ENCODE results near the gene BABAM2. TPM values are rescaled to one million over a fixed set of nuclear protein-coding genes. Genes with fewer than 3 reads are reported as not detected.

Gene BABAM2
- total RNA-seq, 1 donor from 2014 or later: 33.9 TPM

DNA sequence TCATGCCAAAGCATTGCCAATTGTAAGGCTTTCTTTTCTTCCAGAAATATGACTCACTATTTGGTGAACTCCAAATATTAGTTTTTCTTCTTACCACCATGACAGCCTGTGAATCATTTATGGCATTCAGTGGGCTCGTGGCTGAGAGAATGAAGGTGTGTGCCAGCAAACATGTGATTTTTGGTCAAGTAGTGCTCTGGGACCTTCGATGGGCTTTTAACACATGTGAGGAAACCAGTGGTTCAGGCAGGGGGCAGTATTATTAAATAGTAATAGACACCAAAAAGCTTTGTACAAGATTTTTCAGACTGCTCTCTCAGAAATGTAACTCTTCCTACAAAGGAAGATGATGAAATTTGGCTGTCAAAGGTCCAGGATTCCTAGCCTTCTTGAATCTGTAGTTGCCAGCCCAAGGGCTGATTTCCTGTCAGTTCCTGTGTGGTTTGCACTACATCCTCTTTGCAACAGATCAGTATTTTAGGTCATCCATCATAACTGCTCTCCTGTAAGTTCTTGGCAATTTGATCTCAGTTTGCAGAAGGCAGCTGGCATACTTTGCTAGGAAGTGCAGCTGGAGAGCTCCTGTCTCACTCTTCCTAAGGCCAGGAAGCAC is 64.3 kb downstream of the BABAM2 start:
- Mint-ChIP-seq H3K27me3 (ENCODE audit: low read depth) (no peaks in the 10 kb centered on the region), H3K4me3 (ENCODE audit: unreplicated experiment) (no peak overlapping the region), H3K9me3 (ENCODE audit: low read depth) (peaks cover 9% of the 10 kb centered on the region), H3K36me3 (ENCODE audit: low read depth) (no peaks in the 10 kb centered on the region), H3K4me1 (ENCODE audit: low read depth) (peaks cover 46% of the 10 kb centered on the region), H3K27ac (ENCODE audit: unreplicated experiment) (peak overlapping the region; percentile 90)
- DNase-seq (ENCODE audit: low spot score): no peak
- TF ChIP-seq, protein P1, sequence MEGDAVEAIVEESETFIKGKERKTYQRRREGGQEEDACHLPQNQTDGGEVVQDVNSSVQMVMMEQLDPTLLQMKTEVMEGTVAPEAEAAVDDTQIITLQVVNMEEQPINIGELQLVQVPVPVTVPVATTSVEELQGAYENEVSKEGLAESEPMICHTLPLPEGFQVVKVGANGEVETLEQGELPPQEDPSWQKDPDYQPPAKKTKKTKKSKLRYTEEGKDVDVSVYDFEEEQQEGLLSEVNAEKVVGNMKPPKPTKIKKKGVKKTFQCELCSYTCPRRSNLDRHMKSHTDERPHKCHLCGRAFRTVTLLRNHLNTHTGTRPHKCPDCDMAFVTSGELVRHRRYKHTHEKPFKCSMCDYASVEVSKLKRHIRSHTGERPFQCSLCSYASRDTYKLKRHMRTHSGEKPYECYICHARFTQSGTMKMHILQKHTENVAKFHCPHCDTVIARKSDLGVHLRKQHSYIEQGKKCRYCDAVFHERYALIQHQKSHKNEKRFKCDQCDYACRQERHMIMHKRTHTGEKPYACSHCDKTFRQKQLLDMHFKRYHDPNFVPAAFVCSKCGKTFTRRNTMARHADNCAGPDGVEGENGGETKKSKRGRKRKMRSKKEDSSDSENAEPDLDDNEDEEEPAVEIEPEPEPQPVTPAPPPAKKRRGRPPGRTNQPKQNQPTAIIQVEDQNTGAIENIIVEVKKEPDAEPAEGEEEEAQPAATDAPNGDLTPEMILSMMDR (IDR thresholded peaks at IDR 0.05): peak; percentile 80

DNA sequence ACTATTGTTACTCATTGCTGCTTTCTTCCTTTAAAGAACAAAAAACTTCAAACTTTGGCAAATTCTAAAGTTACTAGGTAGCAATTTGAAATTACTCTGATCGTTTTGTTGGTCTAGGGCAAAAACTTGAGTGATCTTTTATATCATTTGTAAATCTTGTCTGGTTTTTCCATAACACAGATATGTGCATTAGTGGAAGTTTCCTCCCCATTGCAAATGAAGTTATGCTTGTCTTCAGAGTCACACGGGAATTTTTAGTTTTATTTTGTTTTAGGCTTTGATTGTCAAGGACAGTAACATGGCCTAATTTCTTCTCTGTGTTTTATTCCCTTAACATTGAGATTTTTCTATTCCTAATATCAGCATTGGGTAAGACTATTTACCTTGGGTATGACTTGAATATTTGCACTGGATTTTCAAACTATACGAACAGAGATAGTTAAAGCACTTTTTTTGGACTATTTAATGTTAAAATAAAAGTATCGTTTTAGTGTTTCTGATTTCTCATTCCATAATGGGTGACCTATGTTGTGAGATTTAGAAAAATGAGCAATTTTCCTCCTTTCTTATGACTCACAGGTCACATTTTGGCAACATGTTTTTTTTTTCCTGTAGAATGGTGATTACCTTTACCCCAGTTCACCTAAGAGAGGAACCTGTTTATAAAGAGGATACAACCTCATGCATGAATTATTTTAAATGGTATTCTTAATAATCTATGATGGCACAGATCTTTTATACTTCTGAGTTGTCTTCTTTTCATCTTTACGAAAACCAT is 65.0 kb downstream of the BABAM2 start:
- Mint-ChIP-seq H3K4me1 (ENCODE audit: low read depth) (peaks cover 53% of the 10 kb centered on the region), H3K27ac (ENCODE audit: unreplicated experiment) (peak overlapping the region; percentile 90), H3K27me3 (ENCODE audit: low read depth) (no peaks in the 10 kb centered on the region), H3K9me3 (ENCODE audit: low read depth) (peaks cover 9% of the 10 kb centered on the region), H3K4me3 (ENCODE audit: unreplicated experiment) (no peak overlapping the region), H3K36me3 (ENCODE audit: low read depth) (no peaks in the 10 kb centered on the region)
- DNase-seq (ENCODE audit: low spot score): no peak
- TF ChIP-seq, protein P1 (IDR thresholded peaks at IDR 0.05): no peak

DNA sequence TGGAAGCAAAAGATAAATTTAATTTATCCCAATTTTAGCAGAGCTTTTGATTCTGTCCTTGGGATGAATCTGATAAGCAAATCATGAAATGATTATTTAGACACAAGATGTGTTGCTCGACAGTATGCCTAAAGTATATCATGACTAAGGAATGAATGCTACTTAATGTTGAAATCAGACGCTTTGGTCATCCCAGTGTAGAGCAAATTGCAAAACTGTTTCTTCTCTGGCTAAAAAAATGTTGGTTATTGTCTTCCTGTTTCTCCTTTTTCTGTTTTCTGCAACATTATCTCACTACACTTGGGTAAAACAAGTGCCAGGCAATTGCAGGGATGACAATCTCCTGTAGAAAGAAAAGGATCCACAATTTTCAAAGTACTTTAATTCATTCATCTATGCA is 66.4 kb downstream of the BABAM2 start:
- no peaks in the 10 kb centered on the region for H3K27me3 Mint-ChIP-seq (ENCODE audit: low read depth)
- peaks cover 63% of the 10 kb centered on the region for H3K4me1 Mint-ChIP-seq (ENCODE audit: low read depth)
- TF ChIP-seq, protein P1 (IDR thresholded peaks at IDR 0.05): no peak
- H3K4me3 Mint-ChIP-seq (ENCODE audit: unreplicated experiment): no peak overlapping the region
- H3K9me3 Mint-ChIP-seq (ENCODE audit: low read depth): peaks cover 7% of the 10 kb centered on the region
- H3K27ac Mint-ChIP-seq (ENCODE audit: unreplicated experiment): no peak overlapping the region
- DNase-seq (ENCODE audit: low spot score): no peak
- no peaks in the 10 kb centered on the region for H3K36me3 Mint-ChIP-seq (ENCODE audit: low read depth)

DNA sequence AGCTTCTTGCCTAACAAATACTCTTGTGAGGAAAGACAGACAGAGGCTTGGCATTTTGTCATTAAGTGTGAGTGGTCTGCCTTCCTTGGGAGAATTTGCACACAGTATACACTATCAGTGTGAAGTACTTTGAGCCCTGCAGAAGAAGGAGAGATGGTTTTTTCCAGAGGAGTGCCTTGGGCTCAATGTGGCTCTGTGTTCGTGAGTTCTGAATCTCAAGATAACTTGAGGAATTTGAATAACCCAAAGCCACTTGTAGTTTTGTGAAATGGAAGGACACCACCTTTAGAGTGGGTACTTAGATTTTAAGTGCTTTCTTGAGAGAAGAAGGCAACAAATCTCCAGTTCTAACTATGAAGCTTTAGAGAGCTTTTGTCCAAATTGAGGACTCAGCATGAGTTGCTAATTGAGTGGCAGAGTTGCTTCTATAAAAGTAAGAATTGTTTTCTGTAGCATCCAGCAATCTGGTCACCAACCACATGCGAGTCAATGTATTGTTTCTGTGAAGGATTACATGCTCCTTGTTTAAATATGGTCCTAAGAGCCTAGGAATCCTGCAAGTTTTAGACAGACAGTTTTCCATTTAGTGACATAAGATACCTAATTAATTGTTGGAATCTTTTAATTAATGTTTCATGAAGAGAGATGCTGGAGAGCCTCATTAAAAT is 68.3 kb downstream of the BABAM2 start:
- no peak overlapping the region for H3K4me3 Mint-ChIP-seq (ENCODE audit: unreplicated experiment)

DNA sequence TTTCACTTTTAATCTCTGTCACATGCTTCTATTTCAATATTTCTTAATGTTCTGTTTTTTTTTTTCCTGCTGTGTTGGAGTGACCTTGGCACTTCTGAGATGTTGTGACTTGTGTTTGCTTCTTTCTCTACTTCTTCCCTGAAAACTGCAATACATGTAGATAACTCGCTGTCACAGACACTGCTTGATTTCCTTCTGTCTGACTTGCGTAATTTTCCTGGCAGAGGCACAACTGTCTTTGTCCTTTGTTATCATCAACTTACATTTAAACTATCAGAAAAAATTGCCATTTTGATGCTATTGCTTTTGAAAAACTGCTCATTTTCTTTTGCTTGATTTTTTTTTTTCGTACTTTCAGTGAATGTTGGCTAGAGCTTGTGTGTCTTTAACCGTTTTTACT is 69.0 kb downstream of the BABAM2 start:
- H3K36me3 Mint-ChIP-seq (ENCODE audit: low read depth): no peaks in the 10 kb centered on the region
- peaks cover 57% of the 10 kb centered on the region for H3K4me1 Mint-ChIP-seq (ENCODE audit: low read depth)
- DNase-seq (ENCODE audit: low spot score): no peak
- peak overlapping the region; percentile 88 for H3K27ac Mint-ChIP-seq (ENCODE audit: unreplicated experiment)
- H3K9me3 Mint-ChIP-seq (ENCODE audit: low read depth): no peaks in the 10 kb centered on the region
- no peaks in the 10 kb centered on the region for H3K27me3 Mint-ChIP-seq (ENCODE audit: low read depth)
- no peak overlapping the region for H3K4me3 Mint-ChIP-seq (ENCODE audit: unreplicated experiment)
- TF ChIP-seq, protein P1 (IDR thresholded peaks at IDR 0.05): no peak

More for the DNA sequence above, 68.3 kb downstream of the BABAM2 start:
- Mint-ChIP-seq H3K27ac (ENCODE audit: unreplicated experiment) (no peak overlapping the region), H3K27me3 (ENCODE audit: low read depth) (no peaks in the 10 kb centered on the region), H3K4me1 (ENCODE audit: low read depth) (peaks cover 63% of the 10 kb centered on the region), H3K36me3 (ENCODE audit: low read depth) (no peaks in the 10 kb centered on the region), H3K9me3 (ENCODE audit: low read depth) (no peaks in the 10 kb centered on the region)
- TF ChIP-seq, protein P1 (IDR thresholded peaks at IDR 0.05): no peak
- no peak for DNase-seq (ENCODE audit: low spot score)
